ENCODE results near the gene TOE1.
"Not testable (repeated sequence)": the region's sequence is repeated elsewhere in the genome, so short reads cannot be mapped to it uniquely, and the experiment has no call there.

The TOE1 gene

DNA sequence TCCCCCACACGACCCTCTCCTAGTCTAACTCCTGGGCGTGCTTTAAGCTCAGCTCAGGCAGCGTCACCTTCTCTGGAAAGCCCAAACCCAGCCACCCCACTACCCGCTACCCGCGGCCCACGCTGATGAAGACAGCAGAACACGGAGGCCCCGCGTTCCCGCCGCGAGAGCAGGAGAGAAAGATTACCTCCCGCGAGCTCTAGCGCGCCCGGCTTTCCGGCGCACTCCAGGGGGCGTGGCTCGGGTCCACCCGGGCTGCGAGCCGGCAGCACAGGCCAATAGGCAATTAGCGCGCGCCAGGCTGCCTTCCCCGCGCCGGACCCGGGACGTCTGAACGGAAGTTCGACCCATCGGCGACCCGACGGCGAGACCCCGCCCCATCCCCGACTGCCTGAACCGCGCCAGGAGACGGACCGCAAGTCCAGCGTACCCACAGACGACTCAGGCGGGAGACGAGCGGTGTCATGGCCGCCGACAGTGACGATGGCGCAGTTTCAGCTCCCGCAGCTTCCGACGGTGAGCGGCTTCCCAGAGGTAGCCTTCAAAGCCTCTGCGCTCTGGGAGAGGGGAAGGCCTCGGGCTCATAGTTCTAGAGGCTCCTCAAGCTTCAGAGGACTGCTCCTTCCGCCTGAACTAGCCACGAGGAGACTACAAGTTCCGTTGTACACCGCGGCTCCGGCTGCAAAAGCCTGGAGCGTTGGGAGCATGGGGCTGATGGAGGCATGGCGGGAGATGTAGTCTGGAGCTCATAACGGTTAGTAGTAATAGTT lies at the start of gene TOE1, which contains the start of gene MUTYH:
TOE1 (plus strand) TSS at position 382 of the 770 bp plus-strand sequence; CDS start at position 465, 83 bp downstream.
MUTYH (minus strand) TSS at position 652 of the 770 bp plus-strand sequence. CDS start 5,935 bp downstream, outside the sequence.
- in situ Hi-C loops (cut with MboI; ENCODE audit: low sequenced_read_pairs) = no loop called here

DNA sequence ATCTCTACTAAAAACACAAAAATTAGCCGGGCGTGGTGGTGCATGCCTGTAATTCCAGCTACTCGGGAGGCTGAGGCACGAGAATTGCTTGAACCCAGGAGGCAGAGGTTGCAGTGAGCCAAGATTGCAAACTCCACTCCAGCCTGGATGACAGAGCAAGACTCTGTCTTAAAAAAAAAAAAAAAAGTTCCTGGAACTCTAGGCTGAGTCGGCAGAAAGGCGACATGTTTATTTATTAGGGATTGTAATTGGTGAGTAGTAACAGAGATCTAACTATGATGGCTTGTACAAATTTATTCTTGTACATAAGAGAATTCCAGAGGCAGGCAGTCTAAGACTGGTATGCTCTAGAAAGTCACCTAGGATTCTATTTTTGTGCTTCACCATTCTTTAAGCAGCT lies 49.0 kb upstream of the TOE1 start:
- in situ Hi-C loops (cut with MboI; ENCODE audit: low sequenced_read_pairs) = not testable (repeated sequence)

DNA sequence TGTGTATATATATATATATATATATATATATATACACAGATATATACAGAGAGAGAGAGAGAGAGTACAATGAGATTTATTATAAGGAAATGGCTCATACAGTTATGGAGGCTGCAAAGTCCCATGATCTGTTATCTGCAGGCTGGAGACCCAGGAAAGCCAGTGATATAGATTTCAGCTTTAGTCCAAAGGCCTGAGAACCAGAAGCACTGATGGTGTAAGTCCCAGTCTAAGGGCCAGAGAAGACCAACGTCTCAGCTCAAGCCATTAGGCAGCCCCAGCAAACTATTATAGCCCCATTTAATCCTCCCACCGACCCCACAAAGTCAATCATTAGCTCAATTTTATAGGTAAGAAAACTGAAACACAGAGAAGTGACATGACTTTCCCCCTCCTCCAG lies 48.3 kb upstream of the TOE1 start:
- in situ Hi-C loops (cut with MboI; ENCODE audit: low sequenced_read_pairs) = no loop called here

DNA sequence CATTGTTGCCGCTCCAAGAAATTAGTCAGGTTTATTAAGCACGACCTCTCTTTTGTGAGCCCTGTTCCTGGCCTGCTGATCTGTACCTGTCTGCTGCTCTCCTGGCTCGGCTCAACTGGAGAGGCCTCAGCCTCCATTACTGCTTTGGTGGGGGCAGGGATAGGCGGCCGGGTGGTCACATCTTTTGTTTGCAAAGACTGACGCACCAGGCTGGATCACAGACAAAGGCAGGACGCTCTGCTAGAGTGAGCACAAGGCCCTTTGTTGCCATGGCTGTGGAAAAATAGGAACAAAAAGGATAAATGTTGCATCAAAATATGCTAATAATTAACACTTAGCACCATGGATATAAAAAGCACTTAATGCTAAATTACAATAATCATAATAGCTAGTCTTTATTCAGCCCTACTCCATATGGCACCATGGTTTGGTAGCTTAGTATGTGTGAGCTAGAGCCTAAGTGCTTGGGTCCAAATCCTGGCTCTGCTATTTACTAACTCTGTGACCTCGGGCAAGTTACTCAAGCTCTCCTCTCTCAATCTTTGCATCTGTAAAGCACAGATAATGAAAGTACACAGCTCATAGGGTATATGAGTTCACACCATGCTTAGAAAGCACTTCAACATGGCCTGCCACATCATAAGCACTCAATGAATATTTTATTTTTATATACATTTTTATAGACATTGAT lies 42.2 kb upstream of the TOE1 start:
- in situ Hi-C loops (cut with MboI; ENCODE audit: low sequenced_read_pairs) = no loop called here

DNA sequence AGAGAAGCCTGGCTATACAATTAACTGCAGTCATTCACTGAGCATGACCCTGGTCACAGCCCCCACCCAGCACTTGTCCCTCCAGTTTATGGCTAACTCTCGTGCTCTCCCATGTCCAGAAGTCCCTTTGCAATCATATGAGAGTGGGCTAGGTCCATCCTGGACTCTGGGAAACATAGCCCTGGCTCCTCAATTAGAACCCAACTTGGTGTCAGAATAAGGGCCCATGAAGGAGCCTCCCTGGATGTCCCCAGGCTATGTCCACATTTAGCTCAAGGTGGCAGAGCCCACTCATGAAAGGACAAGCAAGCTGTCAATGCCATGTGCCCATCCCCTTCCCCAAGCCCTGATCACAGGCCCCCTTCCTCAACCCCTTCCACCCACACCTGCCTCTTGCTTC lies 40.7 kb upstream of the TOE1 start:
- in situ Hi-C loops (cut with MboI; ENCODE audit: low sequenced_read_pairs) = no loop called here

DNA sequence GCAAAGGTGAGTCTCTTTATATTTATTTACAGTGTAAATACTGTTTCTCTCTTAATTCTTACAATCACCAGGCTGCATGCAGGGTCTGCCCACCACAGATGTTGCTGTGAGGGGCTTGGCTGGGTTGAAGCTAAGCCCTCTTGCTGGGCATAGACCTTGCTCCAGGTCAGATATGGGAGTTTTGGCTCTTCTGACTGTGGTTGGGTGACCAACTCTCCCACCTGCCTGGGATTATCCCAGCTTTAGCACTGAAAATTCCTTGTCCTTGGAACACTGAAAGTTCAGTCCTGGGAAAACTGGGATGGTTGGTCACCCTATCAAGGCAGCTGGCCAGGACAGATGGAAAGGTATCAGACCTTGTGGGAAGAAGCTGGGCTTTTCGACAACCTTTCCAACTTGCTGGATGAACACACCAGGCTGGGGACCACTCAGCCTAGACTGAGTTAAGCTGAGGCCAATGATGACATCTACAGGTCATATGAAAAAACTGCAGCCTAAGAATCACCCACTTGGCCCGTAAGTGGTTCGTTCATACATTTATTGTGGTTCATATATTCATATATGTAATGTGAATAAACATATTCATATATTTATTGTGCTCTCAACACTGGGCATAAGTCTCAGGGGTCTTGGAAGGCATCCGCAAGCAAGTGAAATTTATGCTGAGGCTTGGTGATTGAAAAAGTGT lies 39.8 kb upstream of the TOE1 start:
- in situ Hi-C loops (cut with MboI; ENCODE audit: low sequenced_read_pairs) = loop anchor here (10.0 kb wide), 1 partner anchor 285 kb away; the partner anchor contains the start of genes HECTD3 and UROD

DNA sequence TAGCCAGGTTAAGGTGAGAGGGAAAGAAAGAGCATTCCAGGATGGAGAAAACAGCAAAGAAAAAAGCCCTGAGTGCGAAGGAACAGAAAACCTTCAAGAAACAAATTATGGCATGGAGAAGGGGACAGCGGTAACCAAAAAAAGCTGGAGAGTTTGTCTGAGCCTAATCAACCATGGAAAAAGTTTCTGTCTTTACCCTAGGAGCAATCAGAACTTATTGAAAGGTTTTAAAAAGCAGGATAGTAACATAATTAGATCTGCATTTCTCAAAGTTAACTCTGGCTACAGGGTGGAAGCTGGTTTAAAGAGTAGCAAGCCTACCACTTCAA lies 39.3 kb upstream of the TOE1 start:
- in situ Hi-C loops (cut with MboI; ENCODE audit: low sequenced_read_pairs) = loop anchor here (10.0 kb wide), 1 partner anchor 286 kb away; the partner anchor contains the start of genes HECTD3 and UROD

DNA sequence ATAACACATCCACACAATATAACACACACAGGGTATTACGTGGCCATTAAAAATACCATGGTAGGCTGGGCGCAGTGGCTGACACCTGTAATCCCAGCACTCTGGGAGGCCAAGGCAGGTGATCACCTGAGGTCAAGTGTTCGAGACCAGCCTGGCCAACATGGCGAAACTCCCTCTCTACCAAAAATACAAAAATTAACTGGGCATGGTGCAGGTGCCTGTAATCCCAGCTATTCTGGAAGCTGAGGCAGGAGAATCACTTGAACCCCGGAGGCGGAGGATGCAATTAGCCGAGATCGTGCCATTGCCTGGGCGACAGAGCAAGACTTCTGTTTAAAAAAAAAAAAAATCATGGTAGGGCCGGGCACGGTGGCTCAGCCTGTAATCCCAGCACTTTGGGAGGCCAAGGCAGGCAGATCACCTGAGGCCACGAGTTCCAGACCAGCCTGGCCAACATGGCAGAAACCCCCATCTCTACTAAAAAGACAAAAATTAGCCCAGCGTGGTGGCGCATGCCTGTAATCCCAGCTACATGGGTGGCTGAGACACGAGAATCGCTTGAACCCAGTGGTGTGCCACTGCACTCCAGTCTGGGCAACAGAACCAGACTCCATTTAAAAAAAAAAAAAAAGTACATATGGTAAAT lies 37.3 kb upstream of the TOE1 start:
- in situ Hi-C loops (cut with MboI; ENCODE audit: low sequenced_read_pairs) = loop anchor here (10.0 kb wide), 1 partner anchor 288 kb away; the partner anchor contains the start of genes HECTD3 and UROD

DNA sequence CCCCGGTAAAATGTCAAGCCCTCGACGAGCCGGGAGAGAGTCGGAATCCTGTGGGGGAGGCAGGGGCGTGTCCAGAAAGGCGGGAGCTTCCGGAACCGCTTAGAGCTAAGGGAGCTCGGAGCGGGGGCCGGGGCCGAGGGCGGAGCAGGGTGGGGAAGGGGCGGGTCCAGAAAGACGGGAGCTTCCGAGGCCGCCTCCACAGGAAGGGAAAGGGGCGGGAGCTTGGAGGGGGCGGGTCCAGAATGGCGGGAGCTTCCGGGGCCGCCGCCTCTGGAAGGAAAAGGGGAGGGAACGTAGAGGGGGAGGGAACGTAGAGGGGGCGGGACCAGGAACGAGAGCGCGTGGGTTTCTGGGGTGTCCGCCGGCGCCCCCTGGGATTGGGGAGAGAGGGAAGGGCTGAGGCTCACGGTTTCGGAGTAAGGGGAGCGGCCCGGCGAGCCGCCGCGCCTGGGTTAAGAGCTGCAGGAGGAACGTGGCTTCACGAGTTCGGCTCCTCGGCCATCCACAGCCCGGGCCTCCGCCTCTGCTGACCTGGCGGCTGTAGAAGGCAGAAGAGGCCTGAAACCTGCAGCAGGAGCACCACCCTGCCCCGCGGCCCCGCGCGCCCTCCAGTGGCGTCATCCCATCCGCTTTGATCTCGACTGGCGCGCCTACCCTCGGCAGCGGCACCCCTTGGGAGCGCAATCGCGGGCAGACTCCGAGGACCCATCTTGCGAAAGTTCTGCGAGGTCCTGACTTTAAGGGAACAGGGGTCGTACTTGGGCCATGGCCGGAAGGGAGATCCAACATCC lies 36.3 kb upstream of the TOE1 start:
- in situ Hi-C loops (cut with MboI; ENCODE audit: low sequenced_read_pairs) = loop anchor here (10.0 kb wide), 1 partner anchor 289 kb away; the partner anchor contains the start of genes HECTD3 and UROD

DNA sequence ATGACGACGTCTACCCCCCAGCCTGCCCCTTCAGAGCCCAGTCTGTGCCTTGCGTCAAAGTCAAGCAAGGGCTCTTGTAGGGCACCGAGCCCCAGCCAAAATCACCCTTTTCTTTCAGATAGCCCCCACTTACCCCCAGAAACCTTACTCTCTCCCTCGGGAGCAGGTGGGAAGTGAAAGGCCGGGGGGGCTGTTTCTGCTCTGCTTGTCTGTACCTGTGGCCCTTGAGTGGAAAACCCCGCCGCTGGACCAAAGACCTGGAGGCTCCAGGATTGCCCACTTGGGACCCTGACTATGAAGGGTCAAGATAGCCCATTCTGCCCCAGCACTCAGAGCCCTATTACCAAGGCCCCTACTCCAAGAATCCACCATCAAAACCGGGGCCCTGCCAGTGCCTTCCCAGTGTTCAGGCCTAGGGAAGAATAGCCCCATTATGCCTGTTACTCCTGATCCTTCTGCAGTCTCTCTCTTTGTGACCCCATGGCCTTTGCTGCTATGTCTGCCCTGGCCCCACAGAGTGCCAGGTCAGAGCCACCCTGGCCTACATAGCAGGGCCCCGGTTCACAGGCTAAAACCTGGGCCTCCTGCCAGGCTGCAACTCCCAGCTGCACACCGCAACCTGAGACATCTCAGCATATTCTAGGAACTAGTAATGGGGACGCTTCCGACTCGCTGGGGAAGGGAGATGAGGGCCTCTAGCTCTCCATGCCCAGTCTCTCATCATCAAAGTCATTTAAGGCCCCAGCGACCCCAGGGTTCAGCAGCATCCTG lies 35.5 kb upstream of the TOE1 start:
- in situ Hi-C loops (cut with MboI; ENCODE audit: low sequenced_read_pairs) = loop anchor here (10.0 kb wide), 1 partner anchor 290 kb away; the partner anchor contains the start of genes HECTD3 and UROD

DNA sequence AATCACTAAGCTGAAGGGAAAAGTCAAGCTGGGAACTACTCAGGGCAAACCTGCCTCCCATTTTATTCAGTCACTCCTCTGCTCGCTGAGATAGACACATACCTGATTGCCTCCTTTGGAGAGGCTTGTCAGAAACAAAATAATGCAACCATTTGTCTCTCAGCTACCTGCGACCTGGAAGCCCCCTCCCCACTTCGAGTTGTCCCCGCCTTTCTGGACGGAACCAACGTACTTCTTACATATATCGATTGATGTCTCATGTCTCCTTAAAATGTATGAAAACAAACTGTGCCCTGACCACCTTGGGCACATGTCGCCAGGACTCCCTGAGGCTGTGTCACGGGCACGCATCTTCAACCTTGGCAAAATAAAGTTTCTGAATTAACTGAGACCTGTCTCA lies 34.7 kb upstream of the TOE1 start:
- in situ Hi-C loops (cut with MboI; ENCODE audit: low sequenced_read_pairs) = loop anchor here (10.0 kb wide), 1 partner anchor 290 kb away; the partner anchor contains the start of genes HECTD3 and UROD

DNA sequence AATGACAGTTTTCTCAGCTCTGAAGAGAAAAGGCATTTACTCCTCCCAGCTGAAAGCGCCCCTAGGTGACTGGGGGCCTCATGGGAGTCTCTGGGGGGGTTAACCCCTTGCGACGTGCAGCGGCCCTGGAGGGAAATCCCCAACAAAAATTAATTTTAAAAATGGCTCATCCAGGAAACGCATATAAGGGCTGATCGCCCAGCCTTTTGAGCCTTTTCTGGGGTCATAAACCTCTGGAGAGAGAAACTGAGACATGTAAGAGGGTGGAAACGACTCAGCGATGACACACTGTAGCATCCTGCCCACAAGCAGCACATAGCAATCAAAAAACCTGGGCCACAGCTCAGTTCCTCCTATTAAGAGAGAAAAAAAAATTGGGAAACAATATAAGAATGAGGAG lies 33.7 kb upstream of the TOE1 start:
- in situ Hi-C loops (cut with MboI; ENCODE audit: low sequenced_read_pairs) = loop anchor here (10.0 kb wide), 1 partner anchor 292 kb away; the partner anchor contains the start of genes HECTD3 and UROD

DNA sequence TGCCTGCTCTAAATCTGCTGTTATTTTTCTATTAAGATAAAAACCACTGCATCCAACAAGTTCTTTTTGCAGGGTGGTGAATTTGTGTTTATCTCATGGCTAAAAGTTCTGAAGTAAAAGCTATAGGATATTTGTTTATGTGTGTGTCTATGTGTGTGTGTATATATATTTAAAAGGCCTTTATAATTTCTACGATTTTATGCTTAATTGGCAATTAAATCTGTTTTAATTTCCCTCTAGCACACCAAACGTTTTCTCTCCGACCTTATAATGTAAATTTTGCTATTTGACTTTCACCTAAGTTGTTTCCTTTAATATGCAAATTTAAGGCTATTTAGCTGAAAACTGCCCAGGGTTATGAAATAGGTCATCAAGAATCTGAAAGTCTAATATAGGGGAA lies 33.1 kb upstream of the TOE1 start:
- in situ Hi-C loops (cut with MboI; ENCODE audit: low sequenced_read_pairs) = loop anchor here (10.0 kb wide), 1 partner anchor 292 kb away; the partner anchor contains the start of genes HECTD3 and UROD

DNA sequence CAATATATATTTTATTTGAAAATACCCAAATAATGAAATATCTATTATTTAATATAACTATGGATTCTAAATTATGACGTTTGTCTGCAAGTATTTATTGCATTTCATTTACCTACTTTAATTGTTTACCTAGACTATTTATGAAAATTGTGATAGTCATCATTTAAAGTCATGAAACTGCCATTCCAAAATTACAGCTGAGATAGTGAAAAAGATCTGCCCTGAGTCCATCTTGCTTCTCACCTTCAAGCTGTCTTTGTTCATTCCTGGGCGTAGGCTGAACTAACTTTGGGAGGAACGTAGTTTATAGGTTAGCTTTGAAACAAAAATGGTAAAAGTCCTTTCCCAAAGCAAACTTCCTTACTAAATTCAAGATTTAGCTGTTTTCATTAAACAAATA lies 25.7 kb upstream of the TOE1 start:
- in situ Hi-C loops (cut with MboI; ENCODE audit: low sequenced_read_pairs) = no loop called here

DNA sequence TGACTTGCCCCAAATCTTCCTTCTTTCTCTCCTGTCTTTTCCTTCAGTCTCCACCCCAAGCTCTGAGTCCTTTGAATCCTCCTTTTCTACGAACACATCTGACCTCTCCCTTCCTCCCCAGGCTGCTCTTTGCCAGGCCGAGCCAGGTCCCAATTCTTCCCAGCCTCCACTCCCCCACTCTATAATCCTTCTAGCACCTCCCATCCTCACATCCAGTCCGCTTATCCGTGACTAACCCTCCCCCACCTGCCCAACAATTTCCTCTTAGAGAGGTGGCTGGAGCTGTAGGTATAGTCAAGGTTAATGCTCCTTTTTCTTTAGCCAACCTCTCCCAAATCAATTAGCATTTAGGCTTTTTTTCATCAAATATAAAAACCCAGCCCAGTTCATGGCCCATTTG lies 22.8 kb upstream of the TOE1 start:
- in situ Hi-C loops (cut with MboI; ENCODE audit: low sequenced_read_pairs) = no loop called here

DNA sequence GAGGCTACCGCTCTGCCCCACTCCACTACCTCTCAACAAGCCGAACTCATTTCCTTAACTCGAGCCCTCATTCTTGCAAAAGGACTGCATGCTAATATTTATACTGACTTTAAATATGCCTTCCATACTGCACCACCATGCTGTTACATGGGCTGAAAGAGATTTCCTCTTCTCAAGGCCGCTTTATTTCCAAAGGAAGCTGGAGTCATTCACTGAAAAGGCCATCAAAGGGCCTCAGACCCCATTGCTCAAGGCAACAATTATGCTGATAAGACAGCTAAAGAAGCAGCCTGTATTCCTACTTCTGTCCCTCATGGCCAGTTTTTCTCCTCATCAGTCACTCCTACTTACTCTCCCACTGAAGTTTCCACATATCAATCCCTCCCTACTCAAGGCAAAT lies 20.2 kb upstream of the TOE1 start:
- in situ Hi-C loops (cut with MboI; ENCODE audit: low sequenced_read_pairs) = no loop called here

DNA sequence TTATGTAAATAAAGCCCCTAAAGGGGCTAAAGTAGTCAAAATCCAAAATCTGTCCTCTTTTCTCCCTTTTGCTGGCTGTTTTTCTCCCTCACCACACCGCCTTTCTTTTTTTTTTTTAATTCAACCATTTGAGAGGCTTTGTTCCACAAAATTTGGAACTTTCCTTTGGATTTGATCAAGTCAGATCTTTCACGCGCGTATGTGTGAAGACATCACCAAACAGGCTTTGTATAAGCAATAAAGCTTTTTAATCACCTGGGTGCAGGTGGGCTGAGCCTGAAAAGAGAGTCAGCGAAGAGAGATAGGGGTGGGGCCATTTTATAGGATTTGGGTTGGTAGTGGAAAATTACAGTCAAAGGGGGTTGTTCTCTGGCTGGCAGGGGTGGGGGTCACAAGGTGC lies 18.5 kb upstream of the TOE1 start:
- in situ Hi-C loops (cut with MboI; ENCODE audit: low sequenced_read_pairs) = no loop called here

DNA sequence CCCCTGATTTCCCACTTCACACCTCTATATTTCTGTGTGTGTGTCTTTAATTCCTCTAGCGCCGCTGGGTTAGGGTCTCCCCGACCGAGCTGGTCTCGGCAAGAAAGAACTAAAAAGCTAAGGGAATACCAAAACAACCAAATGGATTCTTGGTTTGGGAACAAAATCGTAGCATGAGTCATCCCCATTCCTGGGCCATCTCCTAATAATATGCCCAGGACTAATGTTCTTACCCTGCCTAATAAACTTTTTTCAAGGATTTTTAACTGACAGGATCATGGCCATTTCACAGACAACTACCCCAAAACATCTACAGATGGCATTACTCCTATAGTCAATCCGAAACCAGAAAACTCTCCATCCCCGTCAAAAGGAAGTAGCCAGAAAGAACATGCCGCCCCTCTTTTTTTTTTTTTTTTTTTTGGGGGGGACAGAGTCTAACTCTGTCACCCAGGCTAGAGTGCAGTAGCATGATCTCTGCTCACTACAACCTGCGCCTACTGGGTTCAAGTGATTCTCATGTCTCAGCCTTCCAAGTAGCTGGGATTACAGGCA lies 17.4 kb upstream of the TOE1 start:
- in situ Hi-C loops (cut with MboI; ENCODE audit: low sequenced_read_pairs) = no loop called here
